CD4-positive, alpha-beta T cell (primary cell): ENCODE data around the gene SH2D5. TPM values are rescaled to one million over a fixed set of nuclear protein-coding genes. Genes with fewer than 3 reads are reported as not detected.

Experiments
- ATAC-seq: fragments of 200-7000 bp; cut with Tn5 transposase; one replicate; pipeline ENCODE4 v1.10.0; 2022; ENCODE audit warnings: mild to moderate bottlenecking; ENCODE audit not compliant: poor library complexity
- CTCF ChIA-PET: fragments of 350-600 bp; sonication (Branson Sonifier 250); formaldehyde crosslinking; loops from one replicate; lab custom pipeline; 2021; ENCODE audit warnings: antibody characterized with exemption, inconsistent platforms; lab: Charles Lee
- POLR2A ChIA-PET: fragments of 350-600 bp; sonication (Branson Sonifier 250); formaldehyde crosslinking; loops from one replicate; lab custom pipeline; 2021; ENCODE audit warnings: antibody characterized with exemption, inconsistent platforms; lab: Charles Lee
- DNase-seq, 14 experiments: peaks; one replicate each; pipeline ENCODE4 v3.0.0-alpha.2; 2013 to 2020; ENCODE audit warnings: mixed read lengths in 2 of 14
- H3K27ac ChIP-seq, 2 donors: one replicate each; pipeline versions ENCODE4 v1.5.1 to v1.7.0; 2013; ENCODE audit warnings: low read length in 2 of 2, low read depth in 1 of 2, mild to moderate bottlenecking in 1 of 2
- H3K27me3 ChIP-seq, 2 experiments: 1 replicate in 1 of 2; 2 replicates in 1 of 2; pipeline versions ENCODE4 v1.6.1 to v1.7.0; 2013; ENCODE audit warnings: low read length in 2 of 2, control low read depth in 1 of 2, mild to moderate bottlenecking in 1 of 2, moderate library complexity in 1 of 2; ENCODE audit not compliant: insufficient read depth in 2 of 2, control insufficient read depth in 1 of 2
- H3K36me3 ChIP-seq: one replicate; pipeline ENCODE4 v1.6.1; 2013; ENCODE audit warnings: low read length, control low read depth; ENCODE audit not compliant: insufficient read depth
- H3K4me1 ChIP-seq: one replicate; pipeline ENCODE4 v1.6.1; 2013; ENCODE audit warnings: low read length, control low read depth; ENCODE audit not compliant: insufficient read depth
- H3K4me3 ChIP-seq: one replicate; pipeline ENCODE4 v1.5.1; 2013; ENCODE audit warnings: mild to moderate bottlenecking, low read length, moderate library complexity
- H3K9me3 ChIP-seq, 2 experiments: 1 replicate in 1 of 2; 2 replicates in 1 of 2; pipeline versions ENCODE4 v1.6.1 to v1.7.0; 2013; ENCODE audit warnings: low read length in 2 of 2, mild to moderate bottlenecking in 2 of 2, control low read depth in 1 of 2, moderate library complexity in 1 of 2; ENCODE audit not compliant: control insufficient read depth in 1 of 2, insufficient read depth in 1 of 2
- H3K27ac Mint-ChIP-seq: one replicate; pipeline ENCODE4 v1.8.0; 2020; ENCODE audit warnings: mixed read lengths
- H3K27me3 Mint-ChIP-seq: one replicate; pipeline ENCODE4 v1.8.0; 2021; ENCODE audit warnings: mixed read lengths
- H3K36me3 Mint-ChIP-seq: one replicate; pipeline ENCODE4 v1.8.0; 2021; ENCODE audit warnings: low read depth, mixed read lengths
- H3K4me1 Mint-ChIP-seq: one replicate; pipeline ENCODE4 v1.8.0; 2021; ENCODE audit warnings: low read depth, mixed read lengths
- H3K4me3 Mint-ChIP-seq: one replicate; pipeline ENCODE4 v1.8.0; 2020; ENCODE audit warnings: mild to moderate bottlenecking, mixed read lengths
- H3K9me3 Mint-ChIP-seq: one replicate; pipeline ENCODE4 v1.8.0; 2020; ENCODE audit warnings: mixed read lengths
- intact Hi-C, 2 experiments: fragments of 100-400 bp; cut with DNase I in 1 of 2; cut with micrococcal nuclease in 1 of 2; formaldehyde crosslinking; loops; one replicate each; pipeline versions ENCODE4 v1.15.1 to v1.9.0; 2023 to 2025; cut with DNase I, micrococcal nuclease
- total RNA-seq, 174 experiments: library from RNA in 2 of 174; stranded (reverse) in 2 of 174; gene quantifications; one replicate each; pipeline ENCODE4 v1.2.3 and lab custom pipeline; 2021 to 2026
- TF ChIP-seq, protein P1 (sequence below): fragments of 200-600 bp; IDR thresholded peaks from one replicate; pipeline ENCODE4 v1.8.0; 2022; ENCODE audit warnings: antibody characterized with exemption, mild to moderate bottlenecking

Gene SH2D5
- total RNA-seq, 2 experiments from 2014 or later: 0.08 TPM; not detected in 1

DNA sequence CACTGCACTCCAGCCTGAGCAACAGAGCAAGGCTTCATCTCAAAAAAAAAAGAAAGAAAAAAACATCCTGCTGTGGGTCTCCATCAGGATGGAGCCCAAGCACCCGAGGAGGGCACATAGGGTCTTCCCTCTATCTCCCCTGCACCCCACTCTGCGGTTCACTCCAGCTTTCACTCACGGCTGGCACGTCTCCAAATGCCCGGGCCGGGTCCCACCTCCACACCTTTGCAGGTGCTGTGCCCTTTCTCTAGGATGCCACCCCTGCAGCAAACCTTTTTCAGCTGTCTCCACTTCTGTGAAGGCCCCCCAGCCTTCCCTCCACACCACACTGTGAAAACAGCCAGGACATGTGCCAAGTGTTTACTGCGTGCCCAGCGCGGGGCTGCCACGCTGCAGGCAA is 48.9 kb downstream of the SH2D5 start:
- no peaks in the 10 kb centered on the region for H3K9me3 ChIP-seq
- no peak overlapping the region for H3K27ac ChIP-seq
- ATAC-seq: no peak
- ChIA-PET CTCF (no interaction called here), POLR2A (no interaction called here)
- no peak overlapping the region for H3K27ac Mint-ChIP-seq
- TF ChIP-seq, protein P1, sequence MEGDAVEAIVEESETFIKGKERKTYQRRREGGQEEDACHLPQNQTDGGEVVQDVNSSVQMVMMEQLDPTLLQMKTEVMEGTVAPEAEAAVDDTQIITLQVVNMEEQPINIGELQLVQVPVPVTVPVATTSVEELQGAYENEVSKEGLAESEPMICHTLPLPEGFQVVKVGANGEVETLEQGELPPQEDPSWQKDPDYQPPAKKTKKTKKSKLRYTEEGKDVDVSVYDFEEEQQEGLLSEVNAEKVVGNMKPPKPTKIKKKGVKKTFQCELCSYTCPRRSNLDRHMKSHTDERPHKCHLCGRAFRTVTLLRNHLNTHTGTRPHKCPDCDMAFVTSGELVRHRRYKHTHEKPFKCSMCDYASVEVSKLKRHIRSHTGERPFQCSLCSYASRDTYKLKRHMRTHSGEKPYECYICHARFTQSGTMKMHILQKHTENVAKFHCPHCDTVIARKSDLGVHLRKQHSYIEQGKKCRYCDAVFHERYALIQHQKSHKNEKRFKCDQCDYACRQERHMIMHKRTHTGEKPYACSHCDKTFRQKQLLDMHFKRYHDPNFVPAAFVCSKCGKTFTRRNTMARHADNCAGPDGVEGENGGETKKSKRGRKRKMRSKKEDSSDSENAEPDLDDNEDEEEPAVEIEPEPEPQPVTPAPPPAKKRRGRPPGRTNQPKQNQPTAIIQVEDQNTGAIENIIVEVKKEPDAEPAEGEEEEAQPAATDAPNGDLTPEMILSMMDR: no peak
- H3K9me3 Mint-ChIP-seq: no peaks in the 10 kb centered on the region
- H3K36me3 Mint-ChIP-seq: no peaks in the 10 kb centered on the region
- no peaks in the 10 kb centered on the region for H3K36me3 ChIP-seq
- H3K4me3 Mint-ChIP-seq: no peak overlapping the region
- no peak for DNase-seq
- H3K4me1 ChIP-seq: peaks cover 6% of the 10 kb centered on the region
- H3K4me3 ChIP-seq: no peak overlapping the region
- peaks cover 2% of the 10 kb centered on the region for H3K4me1 Mint-ChIP-seq
- no peaks in the 10 kb centered on the region for H3K27me3 ChIP-seq
- no peaks in the 10 kb centered on the region for H3K27me3 Mint-ChIP-seq
- intact Hi-C loops: no loop called here

DNA sequence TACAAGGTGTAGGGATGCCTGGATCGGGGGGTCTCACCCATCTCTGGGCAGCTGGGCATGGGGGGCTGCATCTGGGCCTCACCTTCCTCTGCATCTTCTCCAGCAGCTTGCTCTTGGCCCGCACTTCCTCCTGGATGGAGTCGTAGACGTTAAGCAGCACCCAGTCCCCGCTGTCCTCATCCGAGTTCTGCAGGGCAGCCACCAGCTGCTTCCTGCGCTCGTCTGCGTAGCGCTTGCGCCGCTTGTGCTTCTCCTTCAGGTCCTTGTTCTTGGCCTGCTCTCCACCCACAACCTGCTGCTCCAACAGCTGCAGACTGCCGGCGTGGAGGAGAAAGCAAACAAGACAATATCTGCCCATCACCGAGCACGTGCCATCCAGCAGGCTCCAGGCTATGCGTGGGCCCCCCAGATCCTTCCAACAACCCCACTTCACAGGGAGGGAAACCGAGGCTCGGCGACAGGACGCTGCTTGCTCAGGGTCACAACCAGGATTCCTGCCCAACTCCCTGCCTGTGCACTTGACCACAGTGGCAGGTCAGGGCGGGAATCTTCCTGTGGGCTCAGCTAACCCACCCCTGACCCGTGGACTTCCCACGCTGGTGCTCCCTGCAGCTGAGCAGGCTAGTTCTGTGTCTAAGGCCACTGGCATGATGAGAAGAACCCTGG is 49.8 kb downstream of the SH2D5 start:
- POLR2A ChIA-PET: no interaction called here
- H3K27ac Mint-ChIP-seq: no peak overlapping the region
- H3K9me3 Mint-ChIP-seq: no peaks in the 10 kb centered on the region
- CTCF ChIA-PET: no interaction called here
- Histone ChIP-seq H3K27me3 (peaks cover 0 to 2% of the 10 kb centered on the region in 2 experiments), H3K4me3 (no peak overlapping the region), H3K9me3 (peaks cover 0 to 1% of the 10 kb centered on the region in 2 experiments), H3K36me3 (no peaks in the 10 kb centered on the region), H3K4me1 (peaks cover 9% of the 10 kb centered on the region), H3K27ac (no peak overlapping the region)
- peaks cover 5% of the 10 kb centered on the region for H3K4me1 Mint-ChIP-seq
- no peak for DNase-seq
- no peaks in the 10 kb centered on the region for H3K36me3 Mint-ChIP-seq
- TF ChIP-seq, protein P1: no peak
- intact Hi-C loops: no loop called here
- no peaks in the 10 kb centered on the region for H3K27me3 Mint-ChIP-seq
- no peak overlapping the region for H3K4me3 Mint-ChIP-seq
- no peak for ATAC-seq

- TF ChIP-seq, protein P1: no peak
- CTCF ChIA-PET: no interaction called here
- DNase-seq (no peak), ATAC-seq (no peak)
- intact Hi-C loops: no loop called here
- H3K27me3 Mint-ChIP-seq: no peaks in the 10 kb centered on the region
- H3K4me3 Mint-ChIP-seq: no peak overlapping the region
- no peaks in the 10 kb centered on the region for H3K36me3 Mint-ChIP-seq
- no peak overlapping the region for H3K27ac Mint-ChIP-seq
- peaks cover 5% of the 10 kb centered on the region for H3K4me1 Mint-ChIP-seq
- H3K4me3 ChIP-seq: no peak overlapping the region
- H3K9me3 ChIP-seq: peaks cover 0 to 5% of the 10 kb centered on the region in 2 experiments
- no peaks in the 10 kb centered on the region for H3K36me3 ChIP-seq
- no peaks in the 10 kb centered on the region for H3K9me3 Mint-ChIP-seq
- peaks cover 9% of the 10 kb centered on the region for H3K4me1 ChIP-seq
- peaks cover 0 to 2% of the 10 kb centered on the region in 2 experiments for H3K27me3 ChIP-seq
- POLR2A ChIA-PET: no interaction called here
- H3K27ac ChIP-seq: no peak overlapping the region
These were observed 50.5 kb downstream of the SH2D5 start for GRCh38 chr1:20681999-20682398.
